Muscle layer of colon (tissue), 2 donors: ENCODE results near the gene CYP3A5.

Experiments
- H3K27ac ChIP-seq: one replicate; pipeline ENCODE4 v1.7.0; 2013; ENCODE audit warnings: low read depth, mild to moderate bottlenecking, low read length, moderate library complexity
- H3K27me3 ChIP-seq, 2 donors: one replicate each; pipeline ENCODE4 v1.7.0; 2013; ENCODE audit warnings: low read length in 2 of 2, mild to moderate bottlenecking in 2 of 2; ENCODE audit not compliant: insufficient read depth in 2 of 2, control insufficient read depth in 1 of 2
- H3K36me3 ChIP-seq: one replicate; pipeline ENCODE4 v1.7.0; 2013; ENCODE audit warnings: mild to moderate bottlenecking, low read length; ENCODE audit not compliant: insufficient read depth
- H3K4me1 ChIP-seq: one replicate; pipeline ENCODE4 v1.7.0; 2013; ENCODE audit warnings: mild to moderate bottlenecking, low read length; ENCODE audit not compliant: insufficient read depth
- H3K4me3 ChIP-seq, 2 donors: one replicate each; pipeline ENCODE4 v1.7.0; 2013; ENCODE audit warnings: low read length in 2 of 2, low read depth in 1 of 2, mild to moderate bottlenecking in 1 of 2, moderate library complexity in 1 of 2
- H3K9ac ChIP-seq: one replicate; pipeline ENCODE4 v1.7.0; 2013; ENCODE audit warnings: low read length
- H3K9me3 ChIP-seq: one replicate; pipeline ENCODE4 v1.7.0; 2013; ENCODE audit warnings: mild to moderate bottlenecking, low read length
- donor health status: abdominal sarcoma.
- donor health status: Adenocarcinoma of cecum.

The CYP3A5 gene

DNA sequence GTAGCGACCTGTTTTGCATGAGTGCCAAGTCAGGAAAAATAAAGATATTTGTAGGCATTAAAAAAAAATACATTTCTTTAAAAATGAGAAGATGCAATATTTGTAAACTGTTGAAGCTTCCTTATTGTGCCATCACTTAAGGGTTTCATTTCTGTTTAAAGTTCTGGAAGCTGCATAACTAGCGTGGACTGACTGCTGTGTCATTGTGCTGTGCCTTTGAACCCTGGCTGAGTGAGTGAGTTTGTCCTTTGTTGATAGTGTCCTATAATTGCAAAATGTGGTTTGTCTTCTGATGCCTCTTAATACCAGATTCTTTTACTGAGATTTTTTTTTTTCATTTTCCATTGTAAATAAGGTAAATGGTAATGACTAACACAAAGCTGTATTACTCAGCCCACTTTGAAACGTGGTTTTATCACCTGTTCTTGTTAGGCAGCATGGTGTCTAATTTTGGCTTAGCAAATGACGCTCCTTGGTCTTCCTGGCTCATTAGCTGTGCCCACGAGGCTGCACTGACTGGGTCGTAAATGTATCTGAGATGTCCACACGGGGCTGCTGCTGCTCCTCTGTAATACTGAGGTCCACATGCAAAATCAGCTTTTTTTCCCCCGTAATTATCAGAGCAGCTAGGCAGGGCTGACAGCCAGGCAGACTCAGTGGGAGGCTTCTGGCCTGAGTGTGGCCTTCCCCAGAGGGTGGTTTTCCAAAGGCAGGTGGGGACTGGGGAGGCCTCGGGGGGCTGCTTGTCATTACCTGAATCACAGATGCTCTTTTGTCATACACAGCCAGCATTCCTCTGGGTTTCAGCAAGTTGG lies 48.3 kb downstream of the CYP3A5 start:
- Histone ChIP-seq H3K4me3 (no peak overlapping the region), H3K27me3 (no peaks in the 10 kb centered on the region), H3K9me3 (no peaks in the 10 kb centered on the region), H3K36me3 (peaks cover 39% of the 10 kb centered on the region), H3K9ac (no peak overlapping the region), H3K4me1 (no peaks in the 10 kb centered on the region), H3K27ac (no peak overlapping the region)

DNA sequence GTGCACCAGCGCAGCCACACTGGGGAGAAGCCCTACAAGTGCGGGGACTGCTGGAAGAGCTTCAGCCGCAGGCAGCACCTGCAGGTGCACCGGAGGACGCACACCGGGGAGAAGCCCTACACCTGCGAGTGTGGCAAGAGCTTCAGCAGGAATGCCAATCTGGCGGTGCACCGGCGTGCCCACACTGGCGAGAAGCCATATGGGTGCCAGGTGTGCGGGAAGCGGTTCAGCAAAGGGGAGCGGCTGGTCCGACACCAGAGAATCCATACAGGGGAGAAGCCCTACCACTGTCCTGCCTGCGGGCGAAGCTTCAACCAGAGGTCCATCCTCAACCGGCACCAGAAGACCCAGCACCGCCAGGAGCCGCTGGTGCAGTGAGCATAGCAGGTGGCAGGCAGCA lies 50.2 kb downstream of the CYP3A5 start:
- peaks cover 56% of the 10 kb centered on the region for H3K36me3 ChIP-seq
- H3K27me3 ChIP-seq: no peaks in the 10 kb centered on the region
- no peak overlapping the region for H3K9ac ChIP-seq
- H3K9me3 ChIP-seq: no peaks in the 10 kb centered on the region
- H3K4me1 ChIP-seq: no peaks in the 10 kb centered on the region
- H3K27ac ChIP-seq: no peak overlapping the region
- H3K4me3 ChIP-seq: no peak overlapping the region

DNA sequence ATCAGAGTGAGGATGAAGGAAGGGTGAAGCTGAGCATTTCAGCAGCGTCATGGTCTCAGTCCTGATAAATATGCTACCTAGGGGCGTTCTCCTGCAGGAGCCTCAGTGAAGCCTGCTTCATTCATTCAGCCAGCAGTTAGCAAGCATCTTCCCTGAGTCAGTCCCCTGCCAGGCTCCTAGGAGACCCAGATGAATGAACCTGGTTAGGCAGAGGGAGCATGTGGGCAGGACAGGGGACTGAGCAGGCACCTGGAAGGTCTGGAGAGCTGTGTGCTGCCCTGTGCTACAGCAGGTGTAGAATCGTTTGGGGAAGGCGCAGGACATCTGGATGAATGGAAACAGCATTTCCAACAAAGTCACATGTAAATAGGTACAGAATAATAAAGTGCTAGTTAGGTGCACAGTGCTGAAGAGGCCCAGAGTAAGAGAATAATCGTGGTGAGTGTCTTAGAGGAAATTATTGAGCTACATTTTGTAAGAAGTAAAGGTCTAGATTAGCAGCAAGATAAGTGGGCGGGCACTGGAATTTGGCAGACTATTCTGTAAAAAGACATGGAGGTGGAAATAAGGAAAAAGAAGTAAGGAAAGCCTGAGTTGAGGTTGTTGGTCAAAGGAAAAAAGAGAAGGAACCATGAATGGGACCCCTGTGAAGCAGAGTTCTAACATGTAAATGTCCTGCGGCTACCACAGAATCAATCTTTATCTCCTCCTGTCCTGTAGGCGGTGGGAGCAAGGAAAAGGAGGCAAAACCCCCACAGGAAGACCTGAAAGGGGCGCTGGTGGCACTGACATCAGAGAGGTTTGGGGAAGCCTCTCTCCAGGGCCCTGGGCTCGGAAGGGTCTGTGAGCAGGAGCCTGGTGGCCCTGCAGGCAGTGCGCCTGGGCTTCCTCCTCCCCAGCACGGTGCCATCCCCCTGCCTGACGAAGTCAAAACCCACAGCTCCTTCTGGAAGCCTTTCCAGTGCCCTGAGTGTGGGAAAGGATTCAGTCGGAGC lies 51.0 kb downstream of the CYP3A5 start:
- Histone ChIP-seq H3K27me3 (no peaks in the 10 kb centered on the region), H3K4me1 (no peaks in the 10 kb centered on the region), H3K36me3 (peaks cover 60% of the 10 kb centered on the region), H3K4me3 (no peak overlapping the region), H3K9ac (no peak overlapping the region), H3K9me3 (no peaks in the 10 kb centered on the region), H3K27ac (no peak overlapping the region)

GRCh38 chr7:99627513-99627912 lies 52.3 kb downstream of the CYP3A5 start:
- H3K27me3 ChIP-seq: no peaks in the 10 kb centered on the region

DNA sequence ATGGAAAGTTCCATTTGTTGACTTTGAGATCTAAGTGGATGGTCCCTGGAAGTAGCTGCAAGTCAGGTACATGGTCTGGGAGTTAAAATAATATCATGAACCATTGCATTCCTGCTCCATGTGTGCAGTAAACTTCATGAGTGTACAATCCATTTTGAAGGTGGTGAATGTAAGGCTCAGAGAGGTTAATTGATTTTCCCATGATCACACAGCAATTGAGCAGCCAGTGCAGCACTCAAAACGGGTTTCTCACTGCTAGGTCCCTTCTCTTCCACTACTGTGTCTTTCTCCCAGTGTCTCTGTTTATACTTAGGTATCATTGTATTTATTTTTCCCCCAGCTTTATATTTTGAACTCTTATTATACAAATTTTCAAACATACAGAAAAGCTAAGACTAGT lies 53.1 kb downstream of the CYP3A5 start:
- H3K9ac ChIP-seq: no peak overlapping the region
- H3K9me3 ChIP-seq: no peaks in the 10 kb centered on the region
- no peak overlapping the region for H3K27ac ChIP-seq
- no peaks in the 10 kb centered on the region for H3K4me1 ChIP-seq
- H3K36me3 ChIP-seq: peaks cover 77% of the 10 kb centered on the region
- H3K4me3 ChIP-seq: no peak overlapping the region
- no peaks in the 10 kb centered on the region for H3K27me3 ChIP-seq

More at GRCh38 chr7:99627513-99627912, 52.3 kb downstream of the CYP3A5 start:
- Histone ChIP-seq H3K9ac (no peak overlapping the region), H3K36me3 (peaks cover 71% of the 10 kb centered on the region), H3K9me3 (no peaks in the 10 kb centered on the region), H3K4me3 (no peak overlapping the region), H3K4me1 (no peaks in the 10 kb centered on the region), H3K27ac (no peak overlapping the region)

DNA sequence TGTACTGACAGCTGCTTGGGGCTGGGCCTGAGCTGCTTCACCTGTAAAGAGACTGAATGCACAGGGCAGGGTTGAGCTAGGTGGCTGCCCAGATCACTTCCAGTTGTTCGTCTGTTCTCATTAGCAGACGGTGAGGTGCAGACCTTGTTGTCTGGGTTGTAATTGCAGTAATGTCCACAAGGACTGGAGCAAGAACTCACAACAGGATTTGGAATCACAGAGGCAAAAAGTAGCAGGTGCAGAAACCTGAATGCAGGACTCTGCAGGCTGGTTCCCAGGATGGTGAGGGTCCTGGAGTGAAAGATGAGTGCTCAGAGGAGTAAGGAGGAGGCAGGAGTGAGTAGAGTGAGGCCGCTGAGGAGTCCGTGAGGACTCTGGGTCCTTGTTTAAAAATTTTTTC lies 53.8 kb downstream of the CYP3A5 start:
- Histone ChIP-seq H3K4me1 (no peaks in the 10 kb centered on the region), H3K27ac (no peak overlapping the region), H3K9ac (no peak overlapping the region), H3K9me3 (no peaks in the 10 kb centered on the region), H3K27me3 (no peaks in the 10 kb centered on the region), H3K36me3 (peaks cover 79% of the 10 kb centered on the region), H3K4me3 (no peak overlapping the region)

DNA sequence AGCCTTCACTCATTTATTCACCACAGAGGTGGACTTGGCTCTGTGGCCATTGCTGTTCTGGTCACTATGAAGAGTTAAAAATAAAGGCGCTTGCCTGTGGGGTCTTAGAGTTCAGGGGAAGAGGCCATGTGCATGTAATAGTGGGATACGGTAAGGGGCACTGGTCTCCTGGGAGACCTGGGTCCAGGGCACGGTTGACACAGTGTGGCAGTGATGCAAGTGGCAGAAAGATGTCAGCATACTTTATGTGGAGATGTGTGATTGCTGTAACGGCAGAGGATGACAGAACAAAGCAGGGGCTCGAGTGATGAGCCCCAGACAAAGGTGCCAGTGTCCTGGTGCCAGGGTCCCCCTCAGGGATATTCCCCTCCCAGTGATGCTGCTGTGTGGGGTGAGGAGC lies 54.5 kb downstream of the CYP3A5 start:
- H3K27me3 ChIP-seq: no peaks in the 10 kb centered on the region
- peaks cover 79% of the 10 kb centered on the region for H3K36me3 ChIP-seq
- no peaks in the 10 kb centered on the region for H3K9me3 ChIP-seq
- H3K4me3 ChIP-seq: no peak overlapping the region
- no peak overlapping the region for H3K9ac ChIP-seq
- no peaks in the 10 kb centered on the region for H3K4me1 ChIP-seq
- H3K27ac ChIP-seq: no peak overlapping the region

GRCh38 chr7:99624484-99624883 lies 55.3 kb downstream of the CYP3A5 start:
- H3K36me3 ChIP-seq: peaks cover 79% of the 10 kb centered on the region

DNA sequence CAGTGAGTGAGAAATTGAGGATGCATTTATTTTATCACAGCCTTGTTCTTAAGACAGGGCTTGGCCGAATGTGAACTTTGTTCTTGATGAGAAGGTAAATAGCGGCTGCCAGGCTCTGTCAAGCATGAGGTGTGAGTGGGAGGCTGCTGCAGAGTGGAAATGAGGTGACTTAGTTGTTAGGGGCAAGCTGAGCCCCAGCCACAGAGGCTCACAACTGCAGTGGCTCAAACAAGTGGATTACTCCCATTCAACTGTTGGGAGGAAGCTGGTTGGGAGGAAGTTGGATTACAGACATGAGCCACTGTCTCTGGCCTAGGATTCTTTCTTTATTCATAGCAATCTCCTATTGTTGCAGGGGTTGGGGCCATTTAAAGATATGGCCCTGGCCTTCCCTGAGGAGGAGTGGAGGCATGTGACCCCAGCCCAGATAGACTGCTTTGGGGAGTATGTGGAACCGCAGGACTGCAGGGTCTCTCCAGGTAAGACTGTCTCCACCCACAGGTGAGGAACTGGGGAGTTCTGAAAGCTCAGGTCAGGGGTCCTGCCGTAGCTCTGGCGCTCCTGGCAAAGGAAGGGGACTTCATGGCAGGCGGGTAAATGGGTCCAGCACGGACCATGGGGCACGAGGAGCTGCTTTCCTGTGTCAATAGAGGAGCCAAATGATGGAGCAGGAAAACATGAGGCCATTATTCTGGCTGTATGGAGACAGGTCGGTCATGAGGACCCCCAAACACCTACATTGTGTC lies 55.9 kb downstream of the CYP3A5 start:
- peaks cover 85% of the 10 kb centered on the region for H3K36me3 ChIP-seq
- H3K9me3 ChIP-seq: no peaks in the 10 kb centered on the region
- no peak overlapping the region for H3K9ac ChIP-seq
- H3K4me1 ChIP-seq: no peaks in the 10 kb centered on the region
- H3K4me3 ChIP-seq: no peak overlapping the region
- no peak overlapping the region for H3K27ac ChIP-seq
- no peaks in the 10 kb centered on the region for H3K27me3 ChIP-seq

More at GRCh38 chr7:99624484-99624883, 55.3 kb downstream of the CYP3A5 start:
- Histone ChIP-seq H3K9ac (no peak overlapping the region), H3K4me3 (no peak overlapping the region), H3K27ac (no peak overlapping the region), H3K9me3 (no peaks in the 10 kb centered on the region), H3K27me3 (no peaks in the 10 kb centered on the region), H3K4me1 (no peaks in the 10 kb centered on the region)

DNA sequence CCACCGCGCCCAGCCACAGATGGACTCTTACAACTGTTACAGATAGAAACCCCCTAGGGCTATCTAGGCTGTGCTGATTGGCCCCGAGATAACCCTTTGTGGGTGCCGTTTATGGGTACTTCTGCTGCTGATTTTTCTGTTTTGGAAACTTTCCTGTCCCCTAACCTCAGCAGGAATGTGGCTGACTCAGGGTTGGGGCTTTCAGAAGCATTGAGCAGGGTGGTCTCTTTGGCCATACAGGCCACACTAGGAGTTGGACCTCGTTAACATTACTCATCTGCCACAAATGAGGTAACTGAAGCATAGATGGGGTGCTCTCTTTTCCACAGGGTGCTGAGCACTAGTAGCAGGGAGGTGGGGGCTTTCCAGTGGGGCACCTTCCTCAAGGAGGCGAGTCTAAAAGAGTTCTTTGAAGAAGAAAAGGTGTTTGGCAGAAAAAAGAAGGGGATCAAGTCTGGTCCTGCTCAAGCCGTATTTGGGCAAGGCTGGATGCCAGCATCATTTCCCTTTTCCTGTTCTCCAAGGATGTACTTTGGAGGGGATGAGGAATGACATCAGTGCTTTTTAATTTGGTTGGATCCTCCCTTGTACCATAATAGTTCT lies 56.6 kb downstream of the CYP3A5 start:
- Histone ChIP-seq H3K27me3 (no peaks in the 10 kb centered on the region), H3K9ac (no peak overlapping the region), H3K27ac (no peak overlapping the region), H3K4me3 (no peak overlapping the region), H3K9me3 (no peaks in the 10 kb centered on the region), H3K36me3 (peaks cover 86% of the 10 kb centered on the region), H3K4me1 (peaks cover 4% of the 10 kb centered on the region)

DNA sequence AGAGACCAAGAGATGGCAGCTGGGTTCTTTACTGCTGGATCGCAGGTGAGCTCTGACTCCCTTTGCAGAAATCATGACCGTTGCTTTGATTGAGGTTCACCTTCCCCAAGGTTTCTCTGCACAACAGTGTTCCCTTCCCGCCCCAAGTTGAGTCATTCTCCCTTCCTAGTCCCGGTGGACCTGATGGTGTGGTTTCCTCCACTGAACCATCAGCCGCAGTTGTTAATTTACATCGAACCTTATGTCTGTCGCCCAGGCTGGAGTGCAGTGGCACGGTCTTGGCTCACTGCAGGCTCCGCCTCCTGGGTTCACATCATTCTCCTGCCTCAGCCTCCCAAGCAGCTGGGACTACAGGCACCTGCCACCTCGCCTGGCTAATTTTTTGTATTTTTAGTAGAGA lies 57.2 kb downstream of the CYP3A5 start:
- H3K9ac ChIP-seq: no peak overlapping the region
- H3K4me1 ChIP-seq: peaks cover 10% of the 10 kb centered on the region
- H3K4me3 ChIP-seq: no peak overlapping the region
- H3K27me3 ChIP-seq: no peaks in the 10 kb centered on the region
- no peaks in the 10 kb centered on the region for H3K9me3 ChIP-seq
- peaks cover 83% of the 10 kb centered on the region for H3K36me3 ChIP-seq
- no peak overlapping the region for H3K27ac ChIP-seq
